HG03045 (cell line): ENCODE results near the gene DBF4.
"Not testable (repeated sequence)": the region's sequence is repeated elsewhere in the genome, so short reads cannot be mapped to it uniquely, and the experiment has no call there.

Source experiments
- ATAC-seq: cut with Tn5 transposase; IDR thresholded peaks from one replicate; pipeline ENCODE4 v1.9.1; 2021; ENCODE audit warnings: mild to moderate bottlenecking, moderate library complexity; ENCODE audit not compliant: unreplicated experiment

The DBF4 gene

DNA sequence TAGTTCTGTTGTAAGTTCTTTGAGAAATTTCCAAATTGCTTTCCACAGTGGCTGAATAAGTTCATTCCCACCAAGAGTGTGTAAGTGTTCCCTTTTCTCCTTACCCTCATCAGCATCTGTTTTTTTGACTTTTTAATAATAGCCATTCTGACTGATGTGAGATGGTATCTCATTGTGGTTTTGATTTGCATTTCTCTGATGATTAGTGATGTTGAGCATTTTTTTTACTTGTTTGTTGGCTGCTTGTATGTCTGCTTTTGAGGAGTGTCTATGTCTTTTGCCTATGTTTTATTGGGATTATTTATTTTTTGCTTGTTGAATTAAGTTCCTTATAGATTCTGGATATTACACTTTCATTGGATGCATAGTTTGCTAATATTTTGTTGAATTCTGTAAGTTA, 69.6 kb downstream of the DBF4 start:
- not testable (repeated sequence) for ATAC-seq

DNA sequence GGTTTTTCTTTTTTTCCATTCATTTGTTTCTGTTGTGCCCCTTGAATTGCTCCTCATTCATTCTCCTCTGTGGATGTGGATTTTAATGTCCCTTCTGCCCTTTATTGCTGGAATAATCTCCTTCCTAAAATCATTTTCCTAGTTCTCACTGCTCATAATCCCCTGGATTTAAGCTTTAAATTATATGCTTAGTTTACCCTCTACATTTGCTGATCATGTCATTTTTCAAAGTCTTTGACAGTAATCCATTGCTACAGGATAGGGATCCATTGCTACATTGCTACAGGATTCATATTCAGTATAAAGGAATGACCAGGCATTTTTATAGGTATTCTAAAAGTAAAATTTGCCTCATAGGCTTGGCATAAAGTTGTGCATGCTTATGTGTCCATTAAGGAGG, 72.1 kb downstream of the DBF4 start:
- no peak for ATAC-seq
